Kidney capillary endothelial cell (primary cell): Measurements from ENCODE around the gene TBC1D5.

Experiments used
- DNase-seq: peaks from one replicate; pipeline ENCODE4 v3.0.0-alpha.2; 2018; ENCODE audit warnings: low spot score

Gene TBC1D5

GRCh38 chr3:17231537-17232261 lies 510.7 kb downstream of the TBC1D5 start:
- DNase-seq: no peak

DNA sequence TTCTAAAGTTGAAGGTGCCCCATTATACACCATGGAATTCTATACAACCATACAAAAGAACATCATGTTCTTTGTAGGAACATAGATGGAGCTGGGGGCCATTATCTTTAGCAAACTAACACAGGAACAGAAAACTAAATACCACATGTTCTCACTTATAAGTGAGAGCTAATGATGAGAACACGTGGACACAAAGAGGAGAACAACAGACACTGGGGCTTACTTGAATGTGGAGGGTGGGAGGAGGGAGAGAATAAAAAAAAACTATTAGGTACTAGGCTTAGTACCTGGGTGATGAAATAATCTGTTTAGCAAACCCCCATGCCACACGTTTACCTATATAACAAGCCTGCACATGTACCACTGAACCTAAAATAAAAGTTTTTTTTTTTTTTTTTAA lies 515.0 kb downstream of the TBC1D5 start:
- DNase-seq: no peak

GRCh38 chr3:17221529-17221928 lies 520.9 kb downstream of the TBC1D5 start:
- DNase-seq: no peak

GRCh38 chr3:17219593-17219992 lies 522.8 kb downstream of the TBC1D5 start:
- DNase-seq: no peak

DNA sequence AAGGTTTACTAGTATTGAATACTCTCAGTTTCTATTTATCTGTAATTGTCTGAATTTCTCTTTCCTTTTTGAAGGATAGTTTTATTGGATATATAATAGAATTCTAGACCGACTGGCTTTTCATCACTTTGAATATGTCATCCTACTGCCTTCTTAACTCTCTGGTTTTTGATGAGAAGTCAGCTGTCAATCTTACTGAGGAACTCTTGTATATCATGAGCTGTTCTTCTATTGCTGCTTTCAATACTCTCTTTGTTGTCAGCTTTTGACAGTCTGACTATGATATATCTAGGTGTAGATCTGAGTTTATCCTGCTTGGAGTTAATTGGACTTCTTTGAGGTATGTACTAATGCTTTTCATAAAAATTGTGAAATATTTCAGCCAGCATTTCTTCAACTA lies 523.8 kb downstream of the TBC1D5 start:
- no peak for DNase-seq

GRCh38 chr3:17217588-17217987 lies 524.8 kb downstream of the TBC1D5 start:
- DNase-seq: no peak

GRCh38 chr3:17213102-17213501 lies 529.3 kb downstream of the TBC1D5 start:
- no peak for DNase-seq

DNA sequence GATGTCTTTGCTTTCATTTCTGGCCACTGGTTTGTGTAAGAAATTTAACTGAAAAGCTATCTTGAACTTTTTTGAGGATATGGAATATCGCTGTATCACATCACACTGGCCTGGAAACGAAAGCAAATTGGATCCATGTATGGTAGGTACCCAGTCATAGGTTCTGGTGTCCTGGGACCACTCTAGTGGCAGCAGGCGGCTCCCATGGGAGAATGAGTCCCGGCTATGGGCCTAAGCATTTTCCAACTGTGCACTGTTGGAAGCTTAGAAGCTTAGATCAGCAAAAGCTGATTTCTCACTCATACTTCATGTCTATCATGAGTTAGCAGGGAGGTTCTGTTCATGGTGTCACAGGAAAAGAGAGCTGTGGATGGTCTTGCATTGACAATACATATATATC lies 534.5 kb downstream of the TBC1D5 start:
- no peak for DNase-seq

DNA sequence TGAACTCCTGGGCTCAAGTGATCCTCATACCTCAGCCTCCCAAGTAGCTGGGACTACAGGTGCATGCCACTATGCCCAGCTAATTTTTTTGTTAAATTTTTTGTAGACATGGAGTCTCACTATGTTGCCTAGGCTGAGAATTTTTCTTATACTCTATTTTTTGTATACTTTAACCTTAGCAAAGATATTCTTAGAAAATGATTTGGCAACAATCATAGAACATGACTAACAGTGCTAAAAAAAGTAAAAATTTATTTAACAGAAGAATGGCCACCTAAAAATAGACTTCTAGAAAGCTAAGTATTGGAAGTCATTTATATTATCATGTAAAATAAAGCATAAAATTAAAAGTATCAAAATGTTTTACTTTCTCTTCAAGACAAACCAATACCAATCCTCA lies 535.4 kb downstream of the TBC1D5 start:
- DNase-seq: no peak

DNA sequence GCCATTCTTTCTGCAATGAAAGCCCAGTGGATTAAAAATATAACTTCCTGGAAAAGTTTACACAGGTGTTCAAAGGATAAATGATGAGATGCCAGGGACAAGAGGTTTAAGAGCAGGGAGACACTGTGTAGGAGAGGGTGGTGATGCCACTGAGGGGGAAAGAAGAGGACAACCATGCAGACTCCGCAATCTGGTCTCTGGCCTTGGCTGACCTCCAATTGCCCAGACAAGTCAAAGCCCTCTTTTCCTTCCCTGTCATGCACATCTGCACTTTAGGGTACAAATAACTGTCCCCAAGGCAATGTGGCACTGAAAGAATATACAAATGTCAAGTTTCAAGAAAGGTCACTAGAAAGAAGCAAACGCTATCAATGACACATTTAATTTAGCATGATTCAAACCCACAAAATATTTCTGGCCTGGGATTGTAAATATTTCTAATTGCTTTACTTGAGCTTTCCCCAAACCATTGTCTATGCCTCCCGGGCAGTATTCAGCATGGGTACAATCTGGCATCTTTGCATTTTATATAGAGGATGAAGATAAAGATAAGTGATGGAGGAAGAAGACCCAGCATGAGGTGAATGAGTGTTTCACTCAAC lies 538.3 kb downstream of the TBC1D5 start:
- DNase-seq: no peak

DNA sequence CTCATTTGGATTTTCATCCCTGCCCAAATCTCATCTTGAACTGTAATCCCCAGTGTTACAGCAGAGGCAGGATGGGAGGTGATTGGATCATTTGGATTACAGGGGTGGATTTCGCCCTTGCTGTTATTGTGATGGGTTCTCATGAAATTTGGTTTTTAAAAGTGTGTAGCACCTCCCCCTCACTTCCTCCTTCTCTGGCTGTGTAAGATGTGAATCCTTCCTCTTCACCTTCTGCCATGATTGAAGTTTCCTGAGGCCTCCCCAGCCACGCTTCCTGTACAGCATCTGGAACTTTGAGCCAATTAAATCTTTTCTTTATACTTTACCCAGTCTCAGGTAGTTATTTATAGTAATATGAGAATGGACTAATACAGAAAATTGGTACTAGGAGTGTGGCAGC lies 540.9 kb downstream of the TBC1D5 start:
- DNase-seq: no peak

DNA sequence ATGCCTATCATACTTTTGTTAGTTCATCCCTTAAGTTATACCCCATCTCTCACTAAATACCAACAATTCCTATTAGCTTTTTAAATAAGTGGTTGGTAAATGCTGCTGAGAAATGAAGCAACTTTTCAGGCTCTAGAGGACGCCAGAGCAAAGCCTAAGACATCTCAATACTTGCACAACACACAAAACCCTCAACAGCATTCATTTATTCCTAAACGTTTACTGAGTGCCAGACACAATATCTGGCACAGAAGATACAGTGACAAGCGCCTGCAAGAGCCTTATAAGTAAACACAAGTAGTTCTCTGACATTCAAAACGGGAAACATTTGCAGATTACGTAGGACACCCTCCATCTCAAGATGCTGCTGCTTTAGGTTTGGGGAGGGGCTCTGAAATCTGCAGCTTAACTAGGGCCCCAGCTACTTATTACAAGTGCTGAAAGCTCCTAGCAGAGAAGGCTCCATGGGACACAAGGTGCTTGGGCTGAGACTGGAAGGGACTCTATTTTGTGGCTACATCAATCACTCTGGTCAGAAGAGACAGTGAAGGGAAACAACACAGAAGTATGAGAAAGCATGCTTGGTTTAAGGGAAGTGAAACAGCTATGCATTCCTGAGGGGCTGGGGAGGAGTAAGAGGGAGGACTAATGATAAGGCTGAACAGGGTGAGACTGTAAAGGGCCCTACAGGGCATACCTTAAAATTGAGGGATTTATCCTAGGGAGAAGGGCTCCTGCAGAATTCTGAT lies 546.4 kb downstream of the TBC1D5 start:
- no peak for DNase-seq

GRCh38 chr3:17195192-17195611 lies 547.2 kb downstream of the TBC1D5 start:
- no peak for DNase-seq

GRCh38 chr3:17194116-17194515 lies 548.3 kb downstream of the TBC1D5 start:
- DNase-seq: no peak

DNA sequence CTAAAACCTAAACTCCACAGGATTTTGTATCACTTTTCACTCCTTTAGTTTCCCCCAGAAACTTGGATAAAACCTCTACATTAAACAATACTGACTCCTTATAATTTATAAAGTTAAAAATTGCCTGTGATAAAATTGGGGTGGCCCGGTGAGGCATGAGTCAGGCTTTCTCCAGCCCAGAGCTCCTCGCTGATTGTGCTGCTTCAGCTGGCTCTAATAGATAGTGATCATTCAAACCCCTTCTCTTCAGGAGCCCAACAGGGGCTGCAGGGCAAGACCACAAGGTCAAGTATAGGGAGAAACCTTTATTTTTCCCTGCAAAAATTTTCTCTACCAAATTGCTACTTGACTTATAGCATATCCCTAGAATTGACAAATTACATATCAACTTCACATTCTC lies 549.4 kb downstream of the TBC1D5 start:
- no peak for DNase-seq

GRCh38 chr3:17190353-17191078 lies 551.9 kb downstream of the TBC1D5 start:
- no peak for DNase-seq

- no peak for DNase-seq
These were observed 554.1 kb downstream of the TBC1D5 start for GRCh38 chr3:17188378-17188777.

- DNase-seq: no peak
These were observed 554.7 kb downstream of the TBC1D5 start for GRCh38 chr3:17187589-17188184.

GRCh38 chr3:17183951-17184550 lies 558.4 kb downstream of the TBC1D5 start:
- peak; percentile 59 for DNase-seq

GRCh38 chr3:17182166-17182565 lies 560.3 kb downstream of the TBC1D5 start:
- DNase-seq: no peak

DNA sequence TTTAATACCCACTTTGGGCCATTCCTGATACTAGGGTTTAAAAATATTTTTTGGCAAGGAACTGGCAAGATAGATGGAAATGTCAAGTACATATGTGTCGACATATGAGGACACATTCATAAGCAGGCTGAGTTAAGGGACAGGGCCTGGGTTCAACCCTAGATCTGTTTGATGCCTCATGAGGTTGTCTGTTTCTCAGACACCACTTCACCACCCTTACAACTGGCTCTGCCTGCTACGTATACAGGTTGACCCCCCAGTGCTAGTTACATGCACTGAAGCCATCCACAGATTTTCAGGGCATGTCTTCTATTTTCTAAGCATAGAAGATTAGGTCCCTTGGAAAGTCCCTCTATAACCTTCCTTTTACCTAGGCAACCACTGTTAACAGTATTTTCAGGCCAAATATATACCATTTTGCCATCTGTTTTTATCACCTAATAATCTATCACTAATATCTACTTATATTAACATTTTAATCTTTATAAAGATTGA lies 561.0 kb downstream of the TBC1D5 start:
- DNase-seq: no peak
